Measurements from ENCODE around the gene MYLK.

The MYLK gene

GRCh38 chr3:123638936-123639689 lies 245.0 kb downstream of the MYLK start:
- no peak for DNase-seq

GRCh38 chr3:123637841-123638240 lies 246.3 kb downstream of the MYLK start:
- no peak for DNase-seq

DNA sequence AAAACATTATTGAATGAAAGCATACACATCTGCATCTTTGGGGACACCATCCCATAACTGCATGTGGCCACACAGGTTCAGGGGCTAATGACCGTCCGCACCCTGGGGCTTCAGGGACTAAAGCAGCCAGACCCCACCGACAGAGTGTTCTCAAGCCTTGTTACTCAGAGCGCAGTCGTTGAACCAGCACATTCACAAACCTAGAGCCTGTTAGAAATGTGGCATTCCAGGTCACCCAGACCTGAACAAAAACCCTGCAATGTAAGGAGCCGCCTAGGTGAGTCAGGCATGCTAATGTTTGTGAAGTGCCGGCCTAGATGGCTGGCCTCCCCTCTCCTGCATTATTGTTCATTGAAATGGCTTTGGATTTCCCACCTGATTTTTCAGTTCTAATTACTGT lies 247.0 kb downstream of the MYLK start:
- no peak for DNase-seq

- no peak for DNase-seq
Measured at GRCh38 chr3:123636431-123636841, 247.7 kb downstream of the MYLK start.

- DNase-seq, result no peak
Measured at GRCh38 chr3:123635717-123636116, 248.4 kb downstream of the MYLK start.

- no peak for DNase-seq
Measured at GRCh38 chr3:123635217-123635616, 248.9 kb downstream of the MYLK start.

DNA sequence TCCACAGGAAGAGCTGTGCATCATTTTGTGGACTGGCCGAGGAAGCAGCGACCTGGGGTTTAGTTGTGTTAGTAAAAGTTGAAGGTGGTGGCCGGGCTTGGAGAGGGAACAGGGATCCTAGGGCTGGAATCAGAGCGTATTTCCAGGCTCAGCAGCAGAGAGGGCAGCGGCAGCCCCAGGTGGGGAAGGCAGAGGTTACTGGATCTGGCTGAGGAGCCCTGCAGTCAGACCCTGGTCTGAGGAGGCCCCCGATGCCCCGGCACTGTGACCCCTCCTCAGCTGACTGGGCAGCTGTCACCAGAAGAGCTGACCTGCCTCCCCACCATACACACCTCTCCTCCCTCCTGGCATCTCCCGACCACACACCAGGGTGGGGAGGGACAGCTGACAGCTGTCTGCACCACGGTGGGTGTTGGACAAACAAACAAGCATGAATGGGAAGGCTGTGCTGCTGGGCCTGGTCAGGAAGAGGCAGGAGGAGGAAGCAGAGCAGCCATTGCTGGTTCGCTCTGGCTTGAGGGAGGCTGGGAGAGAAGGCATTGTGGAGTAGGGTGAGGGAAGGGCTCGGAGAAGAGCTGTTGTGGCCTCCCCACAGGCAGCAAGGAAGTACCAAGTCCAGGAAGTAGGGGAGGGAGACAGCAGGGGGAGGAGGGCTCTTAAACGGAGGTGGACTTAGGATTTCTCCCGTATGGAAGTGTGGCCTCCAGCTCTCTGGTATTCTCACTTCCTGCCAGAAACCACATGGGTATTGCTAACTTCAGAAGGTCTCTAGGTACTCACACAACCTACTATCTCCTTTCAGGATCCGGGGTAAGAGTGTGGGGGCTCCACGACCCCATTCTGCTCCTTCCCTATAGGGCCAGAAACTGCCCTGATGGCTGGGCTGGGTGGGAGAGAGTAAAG lies 249.7 kb downstream of the MYLK start:
- no peak for DNase-seq

DNA sequence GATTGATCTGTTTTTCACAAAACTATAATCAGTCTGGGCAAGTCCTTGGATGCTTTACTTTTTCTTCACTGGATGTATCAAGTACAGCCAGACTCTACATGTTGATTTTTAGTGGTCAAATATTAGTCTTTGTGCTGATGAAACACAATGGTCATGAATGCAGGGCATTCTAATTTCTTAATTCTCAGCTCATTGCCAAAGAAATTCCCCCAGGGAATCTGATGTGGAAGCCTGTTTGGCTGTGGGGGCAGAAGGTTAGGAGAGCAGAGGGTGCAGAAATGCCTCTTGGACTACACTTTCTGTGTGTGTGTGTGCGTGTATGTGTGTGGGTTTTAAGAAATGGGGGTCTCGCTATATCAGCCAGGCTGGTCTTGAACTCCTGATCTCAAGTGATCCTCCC lies 250.6 kb downstream of the MYLK start:
- no peak for DNase-seq

- no peak for DNase-seq
Measured at GRCh38 chr3:123632161-123632655, 251.9 kb downstream of the MYLK start.

GRCh38 chr3:123629747-123630047 lies 254.4 kb downstream of the MYLK start:
- no peak for DNase-seq

DNA sequence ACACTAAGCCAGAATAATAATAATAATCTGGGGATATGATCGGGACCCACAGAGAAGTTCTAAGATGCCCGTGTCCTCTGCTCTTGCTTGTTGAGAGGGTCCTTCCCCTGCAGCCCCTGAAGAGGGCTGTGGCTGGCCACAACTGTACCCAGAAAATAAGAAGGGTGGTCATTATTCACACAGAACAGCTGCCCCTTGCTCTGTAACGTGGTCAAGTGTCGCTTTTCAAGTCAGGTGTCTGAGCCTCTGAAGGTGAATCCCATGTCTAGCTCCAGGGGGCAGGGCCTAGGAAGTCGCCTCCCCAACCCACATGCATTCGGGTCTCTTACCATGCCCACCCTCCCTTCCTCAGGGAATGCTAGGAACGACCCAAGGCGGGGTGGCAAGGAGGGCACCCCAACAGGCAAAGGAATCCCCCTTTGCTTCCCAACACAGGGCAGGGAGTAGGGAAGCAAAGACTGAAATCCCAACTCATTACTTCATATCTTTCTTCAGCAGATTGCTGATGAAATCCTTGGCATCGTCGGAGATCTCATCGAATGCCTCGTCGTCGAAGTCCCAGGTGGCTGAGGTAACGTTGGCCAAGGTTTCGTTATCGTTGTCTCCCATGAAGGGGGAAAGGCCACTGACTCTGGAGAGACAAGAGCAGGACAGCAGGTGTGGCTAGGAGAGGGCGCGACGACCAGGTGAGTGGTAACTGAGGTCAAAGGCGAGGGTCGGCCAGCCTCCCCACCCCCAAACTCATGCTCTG lies 255.0 kb downstream of the MYLK start:
- DNase-seq, result no peak

DNA sequence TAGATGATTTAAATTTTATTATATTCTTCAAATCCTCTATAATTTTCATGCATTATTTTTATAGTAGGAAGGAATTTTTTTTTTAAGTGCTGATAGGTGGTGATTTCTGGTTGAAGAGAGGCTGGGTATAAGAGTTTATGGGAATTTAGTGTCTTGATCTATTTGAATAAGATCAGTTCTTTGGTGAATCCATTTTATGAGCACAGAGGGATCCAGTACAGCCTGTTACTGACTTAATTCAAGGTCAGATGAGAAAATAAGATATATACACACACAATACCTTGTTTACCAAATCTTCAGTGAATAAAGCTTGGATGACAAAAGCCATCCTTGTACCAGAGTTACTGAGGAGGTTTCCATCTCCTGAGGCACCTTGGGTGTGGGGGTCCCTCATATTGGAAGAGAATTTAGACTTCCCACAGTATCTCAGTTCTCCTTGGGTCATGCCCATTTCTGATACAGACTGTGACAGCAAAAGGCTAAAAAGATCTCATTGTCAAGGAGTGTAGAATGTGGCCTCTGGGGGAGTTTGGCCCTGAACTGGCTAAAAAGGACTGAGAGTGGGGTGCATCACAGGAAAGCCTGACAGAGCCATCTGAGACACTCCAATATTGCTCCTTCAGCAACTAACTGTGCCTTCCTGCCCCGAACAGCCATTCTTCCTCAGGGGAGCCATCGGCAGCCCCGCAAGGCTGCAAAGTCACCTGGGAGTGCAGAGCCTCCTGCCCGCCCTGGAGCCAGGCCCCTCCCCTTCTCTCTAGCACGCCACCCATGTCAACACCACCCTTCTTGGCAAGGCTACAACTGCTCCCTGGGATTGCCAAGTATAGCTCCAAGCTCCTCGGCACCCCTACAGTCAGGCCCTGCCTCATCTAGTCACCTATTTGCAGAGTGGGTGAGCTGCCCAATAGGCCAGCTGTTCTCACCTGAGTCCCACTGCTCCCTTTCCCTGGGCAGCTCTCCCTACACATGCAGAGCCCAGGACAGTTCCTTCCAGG lies 256.2 kb downstream of the MYLK start:
- no peak for DNase-seq

DNA sequence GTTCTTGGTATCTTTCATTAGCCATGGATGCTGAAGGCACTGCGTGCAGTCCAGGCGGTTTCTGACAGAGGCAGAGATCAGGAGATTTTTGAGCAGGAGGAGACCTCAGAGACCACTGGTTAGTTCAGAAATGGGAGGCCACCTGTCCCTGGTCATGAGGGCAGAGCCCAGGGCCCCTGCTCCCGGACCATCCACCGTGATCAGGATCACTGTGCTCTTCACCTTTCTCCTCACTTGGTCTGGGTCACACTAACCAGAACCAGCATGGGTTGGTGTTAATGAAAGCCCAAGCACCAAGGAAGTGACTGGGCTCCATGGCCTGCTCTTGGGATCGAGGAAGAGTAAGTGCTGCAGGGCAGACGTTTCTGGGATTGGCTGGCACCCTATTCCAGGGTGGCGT lies 257.3 kb downstream of the MYLK start:
- DNase-seq, result no peak

- DNase-seq, result no peak
Measured at GRCh38 chr3:123624302-123624701, 259.8 kb downstream of the MYLK start.

DNA sequence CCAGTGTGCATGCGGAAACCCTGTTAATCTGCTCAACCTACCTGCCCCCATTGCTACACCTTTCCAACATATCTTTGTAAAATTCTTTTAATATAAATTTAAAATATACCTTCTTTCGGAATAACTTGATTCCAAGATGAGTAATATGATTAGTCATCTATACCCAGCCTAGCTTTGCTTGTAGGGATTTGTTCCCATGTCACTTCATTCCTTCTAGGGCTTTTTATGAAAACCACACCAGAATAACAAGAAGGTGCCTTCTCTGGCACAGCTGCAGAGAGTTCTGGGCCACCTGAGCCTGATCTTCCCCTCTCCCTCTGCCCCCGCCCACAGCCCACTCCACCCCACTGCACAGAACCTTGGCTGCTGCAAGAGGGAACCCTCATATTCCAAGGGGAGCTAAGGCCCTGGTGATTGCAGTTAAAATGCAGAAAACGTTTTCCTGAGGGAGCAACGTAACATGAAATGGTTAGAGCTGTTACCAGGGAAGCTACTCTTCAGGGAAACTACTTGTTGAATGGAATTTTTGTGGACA lies 260.7 kb downstream of the MYLK start:
- no peak for DNase-seq

DNA sequence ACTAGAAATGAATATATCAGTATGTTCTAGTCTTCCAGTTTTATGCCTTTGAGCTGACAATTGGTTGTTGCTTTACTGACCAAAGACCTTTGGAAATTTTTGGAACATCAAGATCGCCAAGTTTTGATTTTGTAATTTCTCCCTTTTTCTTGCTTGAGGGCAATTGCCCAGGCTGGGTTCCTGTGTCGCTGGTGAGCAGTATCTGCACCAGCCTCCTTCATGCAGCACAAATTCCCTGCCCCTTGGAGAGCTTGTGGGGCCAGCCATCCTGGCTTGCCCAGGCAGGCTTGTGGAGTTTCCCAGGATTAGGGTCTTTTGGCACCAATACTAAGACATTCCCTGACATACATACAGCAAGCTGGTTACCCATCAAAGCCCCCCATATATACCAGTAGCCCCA lies 261.4 kb downstream of the MYLK start:
- no peak for DNase-seq

GRCh38 chr3:123621850-123622189 lies 262.3 kb downstream of the MYLK start:
- no peak for DNase-seq

GRCh38 chr3:123621186-123621849 lies 262.8 kb downstream of the MYLK start:
- no peak for DNase-seq

- no peak for DNase-seq
Measured at GRCh38 chr3:123620343-123620742, 263.8 kb downstream of the MYLK start.

DNA sequence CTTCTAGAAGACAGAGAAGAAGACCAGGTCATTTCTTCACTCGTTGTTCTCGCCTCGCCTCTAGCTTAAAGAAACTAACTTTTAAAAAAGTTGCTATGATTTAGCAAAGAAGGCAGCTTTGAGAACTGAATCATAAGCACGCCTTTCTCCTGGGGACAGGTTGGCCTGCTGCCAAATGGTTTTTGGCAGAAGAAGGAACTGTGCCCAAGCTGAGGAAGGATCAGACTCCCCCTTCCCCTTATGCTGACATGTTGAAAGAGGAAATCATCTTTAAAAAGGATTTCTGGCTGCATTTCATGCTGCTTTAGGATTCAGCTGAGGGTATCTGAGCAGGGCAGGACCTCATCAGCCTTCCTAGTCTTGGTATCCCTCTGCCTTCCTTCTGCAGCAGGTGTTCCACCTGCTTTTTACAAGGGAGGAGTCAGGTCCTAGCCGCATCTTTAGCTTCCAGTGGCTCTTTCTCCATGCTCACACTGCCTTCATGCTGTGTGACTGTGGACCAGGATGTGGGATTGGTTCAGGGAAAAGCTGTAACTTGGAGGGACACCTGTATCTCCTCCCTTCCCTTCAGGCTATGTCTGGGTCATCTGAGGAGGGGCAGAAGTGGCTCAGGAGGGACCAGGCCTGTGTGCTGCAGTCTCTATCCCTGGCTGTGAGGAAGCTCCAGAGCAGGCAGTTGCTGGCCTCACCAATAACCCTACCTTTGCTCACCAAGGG lies 265.2 kb downstream of the MYLK start:
- no peak for DNase-seq

All from activated naive CD4-positive, alpha-beta T cell treated with Interleukin-2 at 50 U/mL for 16 hours (primary cell).